ENCODE results near the gene CAPN11. TPM values are rescaled to one million over a fixed set of nuclear protein-coding genes. Genes with fewer than 3 reads are reported as not detected.
"Not testable (repeated sequence)": the region's sequence is repeated elsewhere in the genome, so short reads cannot be mapped to it uniquely, and the experiment has no call there.

CAPN11 gene
- polyA plus RNA-seq, 3 donors: 0.24 to 2.5 (median 2.0) TPM

DNA sequence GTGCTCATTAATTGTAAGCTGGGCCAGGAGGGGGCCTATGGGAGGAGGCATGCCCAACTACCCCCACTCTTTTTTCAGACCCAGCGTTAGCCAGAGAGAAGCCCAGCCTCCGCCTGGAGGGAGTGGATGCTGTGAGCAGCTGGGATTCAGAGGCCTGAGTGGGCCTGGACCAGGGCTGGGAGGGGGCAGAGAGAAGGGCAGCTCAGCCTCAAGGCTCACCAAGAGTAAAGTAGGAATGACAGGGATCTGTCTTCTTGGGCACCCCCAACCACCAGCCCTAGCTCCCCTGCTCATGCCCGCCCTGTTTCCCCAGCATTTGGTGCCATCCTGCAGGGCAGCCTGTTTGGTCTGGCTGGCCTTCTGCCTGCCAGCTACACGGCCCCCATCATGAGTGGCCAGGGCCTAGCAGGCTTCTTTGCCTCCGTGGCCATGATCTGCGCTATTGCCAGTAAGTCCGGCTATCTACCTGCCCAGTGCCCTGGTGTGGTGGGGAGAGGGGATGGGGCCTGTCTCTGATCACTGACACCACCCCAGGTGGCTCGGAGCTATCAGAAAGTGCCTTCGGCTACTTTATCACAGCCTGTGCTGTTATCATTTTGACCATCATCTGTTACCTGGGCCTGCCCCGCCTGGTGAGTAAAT, 71.5 kb downstream of the CAPN11 start:
- no peak overlapping the region for H3K27ac ChIP-seq (ENCODE audit: low read depth, low read length)
- WGBS, 3 donors: 94 to 95% (median 94%) methylated on average over 10 of the region's 10 CpGs

DNA sequence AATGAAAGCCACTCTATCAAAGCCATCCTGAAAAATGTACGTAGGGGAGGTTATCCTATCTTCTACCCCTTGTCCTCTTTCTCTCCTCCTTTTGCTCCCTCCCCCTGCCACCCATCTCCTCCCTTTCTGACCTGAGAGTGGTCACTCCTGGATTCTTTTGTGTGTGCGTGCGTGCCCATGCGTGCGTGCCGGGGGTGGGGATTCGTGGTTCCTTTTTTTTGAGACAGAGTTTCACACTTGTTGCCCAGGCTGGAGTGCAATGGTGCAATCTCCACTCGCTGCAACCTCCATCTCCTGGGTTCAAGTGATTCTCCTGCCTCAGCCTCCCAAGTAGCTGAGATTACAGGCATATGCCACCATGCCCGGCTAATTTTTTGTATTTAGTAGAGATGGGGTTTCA, 72.8 kb downstream of the CAPN11 start:
- 61 to 95% (median 82%) methylated on average over 9 of the region's 9 CpGs for WGBS, 3 donors
- not testable (repeated sequence) for H3K27ac ChIP-seq (ENCODE audit: low read depth, low read length)

DNA sequence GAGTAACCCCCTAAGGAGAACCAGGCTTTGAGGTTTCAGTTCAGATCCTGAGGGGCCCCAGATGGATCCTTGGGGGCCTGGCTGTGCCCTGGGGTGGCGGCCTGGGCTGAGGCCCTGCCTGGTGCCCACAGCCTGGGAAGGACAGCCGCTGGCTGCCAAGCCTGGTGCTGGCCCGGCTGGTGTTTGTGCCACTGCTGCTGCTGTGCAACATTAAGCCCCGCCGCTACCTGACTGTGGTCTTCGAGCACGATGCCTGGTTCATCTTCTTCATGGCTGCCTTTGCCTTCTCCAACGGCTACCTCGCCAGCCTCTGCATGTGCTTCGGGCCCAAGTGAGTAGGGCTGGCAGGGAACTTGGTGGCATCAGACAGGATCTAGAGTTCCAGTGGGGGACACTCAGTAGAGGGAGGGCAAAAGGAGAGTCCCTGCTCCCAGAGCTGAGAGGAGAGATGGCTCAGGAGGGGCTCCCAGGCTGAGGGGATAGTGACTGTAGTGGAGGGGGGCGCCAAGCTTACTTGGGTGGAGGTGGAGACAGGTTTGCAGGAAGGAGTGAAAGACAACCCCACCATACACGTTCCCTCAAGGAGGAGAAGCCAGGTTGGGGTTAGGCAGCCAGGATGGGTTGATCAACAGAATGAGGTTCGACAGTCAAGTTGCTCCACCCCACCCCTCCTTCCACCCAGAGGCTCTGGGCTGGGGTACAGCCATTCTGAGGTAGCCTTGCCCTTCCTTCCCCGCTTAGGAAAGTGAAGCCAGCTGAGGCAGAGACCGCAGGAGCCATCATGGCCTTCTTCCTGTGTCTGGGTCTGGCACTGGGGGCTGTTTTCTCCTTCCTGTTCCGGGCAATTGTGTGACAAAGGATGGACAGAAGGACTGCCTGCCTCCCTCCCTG, 74.3 kb downstream of the CAPN11 start:
- WGBS, 3 donors: 76 to 89% (median 77%) methylated on average over 16 of the region's 16 CpGs
- no peak overlapping the region for H3K27ac ChIP-seq (ENCODE audit: low read depth, low read length)

DNA sequence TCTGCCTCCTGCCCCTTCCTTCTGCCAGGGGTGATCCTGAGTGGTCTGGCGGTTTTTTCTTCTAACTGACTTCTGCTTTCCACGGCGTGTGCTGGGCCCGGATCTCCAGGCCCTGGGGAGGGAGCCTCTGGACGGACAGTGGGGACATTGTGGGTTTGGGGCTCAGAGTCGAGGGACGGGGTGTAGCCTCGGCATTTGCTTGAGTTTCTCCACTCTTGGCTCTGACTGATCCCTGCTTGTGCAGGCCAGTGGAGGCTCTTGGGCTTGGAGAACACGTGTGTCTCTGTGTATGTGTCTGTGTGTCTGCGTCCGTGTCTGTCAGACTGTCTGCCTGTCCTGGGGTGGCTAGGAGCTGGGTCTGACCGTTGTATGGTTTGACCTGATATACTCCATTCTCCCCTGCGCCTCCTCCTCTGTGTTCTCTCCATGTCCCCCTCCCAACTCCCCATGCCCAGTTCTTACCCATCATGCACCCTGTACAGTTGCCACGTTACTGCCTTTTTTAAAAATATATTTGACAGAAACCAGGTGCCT, 75.0 kb downstream of the CAPN11 start:
- 40 to 73% (median 50%) methylated on average over 14 of the region's 14 CpGs for WGBS, 3 donors
- H3K27ac ChIP-seq (ENCODE audit: low read depth, low read length): no peak overlapping the region

Other genes starting within 250 kb of the CAPN11 start
- 10 to 100 TPM; 23.2 to 54.9 (median 30.0) TPM for gene MRPL14, start 31.4 kb upstream of the CAPN11 start, polyA plus RNA-seq
- 10 to 100 TPM in 2 of 3 donors, 1 to 10 TPM in 1; 8.6 to 18.8 (median 10.9) TPM for gene TMEM63B, start 31.3 kb upstream of the CAPN11 start, polyA plus RNA-seq
- 10 to 100 TPM in 1 of 3 donors, 1 to 10 TPM in 2; 1.2 to 20.5 (median 2.1) TPM for gene MYMX, start 58.1 kb downstream of the CAPN11 start, polyA plus RNA-seq
- 100 to 1,000 TPM in 1 of 3 donors, 10 to 100 TPM in 2; 50.7 to 253 (median 57.6) TPM for gene SLC29A1, start 64.8 kb downstream of the CAPN11 start, polyA plus RNA-seq
- gene HSP90AB1, start 88.3 kb downstream of the CAPN11 start, polyA plus RNA-seq: 100 to 1,000 TPM; 452 to 676 (median 667) TPM
- gene SLC35B2, start 98.7 kb downstream of the CAPN11 start, polyA plus RNA-seq: 10 to 100 TPM; 12.5 to 27.8 (median 26.7) TPM
- 1 to 10 TPM; 3.1 to 9.8 (median 4.9) TPM for gene NFKBIE, start 106.7 kb downstream of the CAPN11 start, polyA plus RNA-seq
- gene TMEM151B, start 111.6 kb downstream of the CAPN11 start, polyA plus RNA-seq: under 1 TPM in 1 of 3 donors, not detected in 2; 0.06 TPM
- gene AARS2, start 154.5 kb downstream of the CAPN11 start, polyA plus RNA-seq: 1 to 10 TPM; 3.1 to 4.9 (median 4.7) TPM
- gene SPATS1, start 183.8 kb downstream of the CAPN11 start, polyA plus RNA-seq: not detected
- 1 to 10 TPM; 6.5 to 8.4 (median 7.6) TPM for gene CDC5L, start 228.9 kb downstream of the CAPN11 start, polyA plus RNA-seq

Data from adipose tissue (tissue), 3 donors.